CD4-positive, alpha-beta T cell treated with Interleukin-6 at 100 ng/mL for 8 hours (primary cell): ENCODE data around the gene THOC6.
A peak's percentile ranks its signal among the peaks of the same experiment; 100 is the strongest.

Experiments
- DNase-seq: peaks from one replicate; pipeline ENCODE4 v3.0.0-alpha.2; 2020; ENCODE audit warnings: mixed read lengths, low spot score

THOC6 gene

DNA sequence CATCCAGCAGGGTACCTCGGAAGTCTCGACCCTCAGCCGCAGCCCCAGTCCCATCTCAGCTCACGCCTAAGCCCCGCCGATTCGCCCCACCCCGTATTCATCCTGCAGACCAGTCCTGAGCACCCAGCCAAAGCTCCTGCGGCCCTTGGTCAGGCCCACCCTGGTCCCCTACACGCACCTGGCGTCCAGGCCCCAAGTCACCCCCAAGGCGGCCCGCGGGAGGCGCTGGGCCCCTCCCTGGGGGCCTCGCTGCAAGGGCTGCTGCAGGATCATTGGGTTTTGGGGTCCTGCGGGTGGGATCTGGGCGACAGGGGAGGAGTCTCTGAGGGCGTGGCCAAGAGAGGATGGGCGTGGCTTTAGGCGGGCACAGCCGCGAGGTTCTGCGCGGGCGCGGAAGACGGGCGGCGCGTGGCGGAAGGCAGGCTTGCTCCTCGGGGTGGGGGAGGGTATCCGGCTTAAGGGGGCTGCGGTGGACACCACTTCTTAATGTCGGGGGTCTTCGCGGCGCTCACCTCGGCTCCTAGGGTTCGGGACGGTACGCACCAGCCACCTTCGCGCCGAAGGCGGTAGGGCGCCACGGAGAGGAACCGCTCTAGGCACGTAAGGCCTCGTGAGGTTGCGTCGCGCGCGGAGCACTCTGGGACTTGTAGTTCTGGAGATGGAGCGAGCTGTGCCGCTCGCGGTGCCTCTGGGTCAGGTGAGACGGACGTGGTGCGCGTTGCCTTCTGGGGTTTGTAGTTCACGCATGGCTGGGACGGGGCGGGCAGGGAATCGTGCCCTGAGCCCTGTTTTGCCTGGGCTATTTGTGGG is at the start of gene THOC6, which contains the start of gene HCFC1R1:
TSS of gene THOC6 (plus strand) at position 367 of the 810 bp plus-strand sequence. CDS start at position 659, 292 bp downstream.
TSS of gene HCFC1R1 (minus strand) at position 274 of the 810 bp plus-strand sequence. CDS start at position 273, 1 bp downstream.
- DNase-seq: peak; percentile 95

DNA sequence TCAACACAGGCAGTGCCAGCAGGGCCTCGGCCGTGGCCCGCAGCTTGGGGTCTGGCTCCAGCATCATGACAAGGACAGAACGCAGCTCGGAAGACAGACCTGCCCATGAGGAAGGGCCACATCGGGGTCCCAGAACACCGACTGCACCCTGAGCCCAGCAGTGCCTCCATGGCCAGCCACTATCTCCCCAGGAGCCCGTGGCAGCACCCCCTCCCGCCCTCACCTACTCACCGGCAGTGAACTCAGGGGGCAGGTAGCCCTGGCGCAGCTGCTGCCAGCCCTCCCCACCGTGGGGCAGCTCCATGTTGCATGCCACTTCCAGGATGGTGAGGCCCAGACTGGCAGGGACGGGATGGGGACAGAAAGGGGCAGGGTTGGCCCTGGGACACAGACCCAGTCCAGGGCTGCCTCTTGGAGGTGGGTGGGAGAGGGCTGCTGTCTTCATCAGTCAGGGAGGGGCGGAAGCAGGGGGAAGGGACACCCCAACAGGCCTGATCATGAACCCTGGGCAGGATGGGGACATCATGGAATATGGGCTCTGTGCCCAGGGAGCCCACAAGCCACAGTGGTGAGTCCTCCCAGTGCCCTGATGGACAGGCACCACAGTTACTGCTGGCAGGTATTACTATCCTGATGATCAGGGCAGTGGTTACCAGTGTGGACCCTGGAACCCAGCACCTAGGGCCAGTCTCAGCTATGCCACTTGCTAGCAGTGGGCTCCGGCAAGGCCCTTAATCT is 49.3 kb upstream of the THOC6 start:
- no peak for DNase-seq

DNA sequence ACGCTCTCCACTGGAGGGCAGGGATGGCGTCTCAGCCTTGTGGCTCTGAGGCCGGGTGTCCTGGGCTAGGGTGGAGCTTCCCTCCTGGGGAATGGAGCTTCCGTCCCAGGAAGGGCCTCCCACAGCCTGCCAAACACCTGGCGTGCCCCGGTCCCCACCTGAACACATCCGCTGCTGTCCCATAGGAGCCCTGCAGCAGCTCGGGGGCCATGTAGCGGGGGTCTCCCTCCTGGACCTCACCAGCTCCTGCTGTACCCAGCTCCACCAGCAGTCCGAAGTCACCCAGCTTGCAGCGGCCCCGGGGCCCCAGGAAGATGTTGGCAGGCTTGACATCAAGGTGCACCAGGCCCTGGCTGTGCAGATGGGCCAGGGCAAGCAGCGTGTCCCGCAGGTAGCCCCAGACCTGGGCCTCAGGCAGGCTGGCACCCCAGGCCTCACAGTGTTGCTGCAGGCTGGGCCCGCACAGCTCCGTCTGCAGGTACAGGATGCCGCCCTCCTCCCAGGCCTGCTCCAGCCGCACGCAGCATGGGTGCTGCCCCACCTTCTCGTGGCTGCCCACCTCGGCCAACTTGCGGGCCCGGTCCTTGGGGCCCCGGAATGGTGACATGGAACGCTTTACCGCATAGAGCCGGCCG is 48.6 kb upstream of the THOC6 start:
- DNase-seq: no peak

DNA sequence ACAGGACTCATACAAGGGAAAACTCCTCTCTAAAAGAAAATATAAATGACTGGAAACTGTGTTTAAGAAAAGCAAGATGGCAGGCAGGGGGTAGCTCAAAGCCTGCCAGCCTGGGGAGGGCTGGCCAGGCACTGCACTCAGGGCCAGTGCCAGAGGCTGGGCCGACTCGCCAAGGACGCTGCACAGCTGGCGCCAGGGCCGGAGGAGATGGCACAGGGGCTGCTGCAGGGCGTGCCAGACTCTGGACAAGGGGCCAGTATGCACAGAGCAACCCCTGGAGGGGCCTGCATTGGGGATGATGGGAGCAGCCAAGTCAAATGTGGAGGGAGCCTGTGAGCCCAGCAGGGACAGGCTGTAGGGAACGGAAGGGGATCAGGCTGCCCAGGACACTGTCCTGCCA is 47.6 kb upstream of the THOC6 start:
- DNase-seq: no peak

DNA sequence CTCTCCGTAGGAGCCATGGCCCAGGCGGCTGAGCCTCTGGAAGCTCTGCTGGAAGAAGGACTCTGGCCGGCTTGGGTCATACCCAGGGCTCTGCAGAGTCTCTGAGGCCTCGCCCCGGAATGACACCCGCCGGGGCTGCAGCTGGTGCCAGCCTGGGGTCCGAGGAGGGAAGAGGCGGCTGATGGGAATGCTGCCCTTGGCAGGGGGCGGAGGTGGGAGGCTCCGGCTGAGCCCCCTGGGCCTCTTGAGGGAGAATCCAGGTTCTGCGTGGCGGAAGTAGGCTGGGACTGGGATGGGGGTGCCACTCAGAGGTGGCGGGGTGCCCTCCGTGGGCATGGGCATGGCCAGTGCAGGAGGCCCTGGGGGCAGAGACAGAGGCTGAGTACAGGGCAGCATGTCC is 47.2 kb upstream of the THOC6 start:
- DNase-seq: no peak

DNA sequence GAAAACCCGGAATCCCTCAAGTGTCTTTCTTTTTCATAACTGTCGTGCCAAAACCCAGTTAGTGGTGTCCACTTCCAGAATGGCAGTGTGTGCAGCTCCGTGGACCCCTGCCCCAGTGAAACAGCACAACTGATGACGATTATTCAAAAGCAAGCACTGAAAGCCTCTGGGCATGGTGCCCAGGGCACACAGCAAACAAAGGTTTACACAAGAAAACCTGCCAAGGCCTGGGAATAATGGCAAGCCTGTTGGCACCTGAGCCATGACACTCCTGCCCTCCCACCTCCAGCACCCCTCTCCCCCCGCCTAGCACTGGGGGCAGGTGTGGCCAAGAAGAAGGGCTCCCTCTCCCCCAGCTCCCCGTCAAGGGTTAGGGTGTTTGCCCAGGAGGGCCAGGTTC is 46.4 kb upstream of the THOC6 start:
- no peak for DNase-seq

DNA sequence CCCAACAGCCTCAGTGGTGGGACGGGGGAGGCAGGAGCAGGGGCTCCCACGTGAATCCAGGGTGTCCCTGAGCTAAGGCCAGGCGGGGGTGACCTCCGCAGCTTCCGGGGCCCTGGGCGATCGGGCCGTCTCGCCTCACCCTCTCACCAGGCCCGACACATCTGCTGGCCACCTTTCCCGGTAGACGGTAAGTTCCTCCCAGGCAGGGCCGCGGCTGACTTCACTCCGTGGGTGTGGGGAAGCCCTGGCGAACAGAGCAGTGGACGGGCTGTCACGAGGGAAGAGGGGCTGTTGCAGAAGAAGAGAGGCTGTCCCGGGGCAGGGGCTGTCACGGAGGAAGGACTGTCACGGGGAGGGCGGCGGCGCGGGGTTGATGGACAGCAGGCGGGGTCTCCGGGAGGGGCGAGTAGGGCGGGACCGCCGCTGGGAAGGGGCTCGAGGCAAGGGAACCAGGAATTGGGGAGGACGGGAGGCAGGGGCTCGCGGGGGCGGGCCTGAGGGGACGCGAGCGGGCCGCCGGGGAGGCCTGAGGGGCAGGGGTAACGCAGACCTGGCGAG is 44.1 kb upstream of the THOC6 start:
- no peak for DNase-seq

DNA sequence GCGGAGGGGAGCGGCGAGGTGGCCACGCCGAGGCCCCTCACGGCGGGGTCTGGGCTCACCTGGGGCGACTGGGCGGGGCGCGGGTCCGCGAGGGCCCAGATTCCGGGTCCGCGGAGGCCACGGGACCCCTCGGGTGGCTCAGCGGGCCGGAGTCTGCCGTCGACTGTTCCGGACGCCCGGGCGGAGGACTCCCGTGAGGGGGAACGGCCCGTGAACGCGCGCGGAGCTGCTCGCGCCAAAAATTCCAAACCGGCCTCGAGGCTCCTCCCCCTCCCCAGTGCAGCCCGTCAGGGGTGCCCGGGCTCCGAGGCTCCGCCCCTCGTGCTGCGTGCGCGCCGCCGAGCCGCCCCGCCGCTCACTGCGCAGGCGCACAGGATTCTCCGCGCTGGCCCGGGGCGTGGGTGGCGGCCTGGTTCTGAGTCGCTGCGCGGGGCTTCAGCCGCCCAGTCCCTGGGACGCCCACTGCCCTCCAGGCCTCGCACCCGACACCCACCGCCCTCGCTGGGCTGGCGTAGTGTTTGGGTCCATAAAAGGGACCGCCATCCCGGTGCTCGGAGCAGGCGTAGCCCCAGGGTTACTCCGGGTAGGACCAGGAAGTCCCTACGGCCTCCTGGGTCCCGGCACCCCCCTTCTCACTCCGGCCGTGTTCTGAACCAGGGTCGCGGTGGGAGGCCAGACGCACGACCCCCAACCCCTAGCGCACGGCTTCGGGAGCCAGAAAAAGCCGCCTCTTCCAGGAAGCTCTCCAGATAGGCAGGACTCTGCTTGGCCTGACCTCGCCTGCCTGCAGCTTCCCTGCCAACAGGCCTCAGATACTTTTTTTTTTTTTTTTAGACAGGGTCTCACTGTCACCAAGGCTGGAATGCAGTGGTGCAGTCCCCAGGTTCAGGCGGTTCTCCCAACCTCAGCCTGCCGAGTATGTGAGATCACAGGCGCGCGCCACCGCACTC is 43.3 kb upstream of the THOC6 start, which contains the start of gene PKMYT1:
TSS of gene PKMYT1 (minus strand) at position 220 of the 950 bp plus-strand sequence. CDS start 789 bp downstream, outside the sequence.
- DNase-seq: peak; percentile 91

DNA sequence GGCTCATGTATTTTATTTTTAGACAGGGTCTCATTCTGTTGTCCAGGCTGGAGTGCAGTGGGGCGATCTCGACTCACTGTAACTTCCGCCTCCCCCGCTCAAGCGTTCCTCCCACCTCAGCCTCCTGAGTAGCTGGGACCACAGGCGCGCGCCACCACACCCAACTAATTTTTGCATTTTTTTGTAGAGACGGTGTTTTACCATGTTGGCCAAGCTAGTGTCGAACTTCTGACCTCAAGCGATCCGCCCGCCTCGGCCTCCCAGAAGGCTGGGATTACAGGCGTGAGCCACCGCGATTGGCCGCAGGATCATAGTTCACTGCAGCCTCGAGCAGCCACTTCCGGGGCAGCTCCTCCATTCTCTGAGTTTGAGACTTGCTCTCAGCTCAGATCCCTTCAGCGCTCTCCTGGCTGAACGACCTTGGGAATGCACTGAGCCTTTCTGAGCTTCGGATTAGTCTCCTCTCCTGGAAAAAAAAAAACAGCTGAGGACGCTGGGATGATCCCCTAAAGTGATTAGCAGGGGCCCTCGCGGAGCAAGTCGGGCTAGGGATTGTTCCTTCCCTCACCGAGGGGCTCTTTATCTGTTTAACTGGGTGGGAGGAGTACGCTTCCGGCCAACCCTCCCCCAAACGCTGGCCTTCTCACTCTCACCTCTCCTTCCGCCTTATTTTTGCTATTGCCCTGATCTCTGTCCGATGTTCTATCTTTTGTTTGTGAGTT is 42.5 kb upstream of the THOC6 start:
- DNase-seq: no peak

DNA sequence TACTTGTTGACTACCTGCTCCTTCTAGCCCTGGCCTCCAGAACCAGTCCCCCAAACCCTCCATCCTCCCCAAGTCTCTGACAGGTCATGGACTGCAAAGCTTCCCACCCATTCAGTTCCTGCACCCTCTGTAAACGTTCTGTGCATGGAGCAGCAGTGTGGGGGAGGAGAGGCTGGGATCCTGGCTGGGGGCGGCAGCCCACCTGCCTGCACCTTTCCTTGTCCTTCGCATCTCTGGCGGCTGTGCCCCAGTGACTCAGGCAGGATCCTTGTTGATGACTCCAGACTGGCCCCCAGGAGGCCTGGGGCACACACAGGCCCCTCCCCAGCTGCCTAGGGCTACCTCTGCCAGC is 42.0 kb upstream of the THOC6 start:
- no peak for DNase-seq

DNA sequence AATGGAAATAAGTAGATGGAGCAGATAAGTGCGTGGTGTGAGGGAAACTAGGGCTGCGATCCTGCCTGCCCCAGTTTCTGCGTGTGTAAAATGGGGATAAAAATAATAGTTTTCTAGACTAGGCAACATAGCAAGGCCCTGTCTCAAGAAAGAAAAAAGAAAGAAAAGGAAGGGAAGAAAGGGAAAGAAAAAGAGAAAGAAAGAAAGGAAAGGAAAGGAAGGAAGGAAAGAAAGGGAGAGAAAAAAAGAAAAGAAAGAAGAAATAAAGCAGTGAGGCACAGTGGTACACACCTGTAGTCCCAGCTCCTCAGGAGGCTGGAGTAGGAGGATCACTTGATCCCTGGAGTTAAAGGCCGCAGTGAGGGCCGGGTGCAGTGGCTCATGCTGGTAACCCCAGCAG is 41.4 kb upstream of the THOC6 start:
- no peak for DNase-seq

DNA sequence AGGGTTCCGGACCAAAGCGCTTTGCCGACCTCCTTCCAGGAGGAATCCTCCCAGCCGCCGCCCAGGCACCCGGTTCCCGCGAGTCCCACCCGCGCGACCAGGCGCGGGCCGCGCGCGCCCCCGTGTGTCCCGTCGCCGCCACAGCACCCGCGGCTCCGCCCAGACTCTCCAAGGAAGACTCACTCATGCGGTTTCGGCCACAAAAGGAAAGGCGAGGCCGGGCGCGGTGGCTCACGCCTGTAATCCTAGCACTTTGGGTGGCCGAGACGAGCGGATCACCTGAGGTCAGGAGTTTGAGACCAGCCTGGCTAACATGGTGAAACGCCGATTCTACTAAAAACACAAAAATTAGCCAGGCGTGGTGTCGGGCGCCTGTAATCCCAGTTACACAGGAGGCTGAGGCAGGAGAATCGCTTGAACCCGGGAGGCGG is 40.1 kb upstream of the THOC6 start:
- peak; percentile 59 for DNase-seq

DNA sequence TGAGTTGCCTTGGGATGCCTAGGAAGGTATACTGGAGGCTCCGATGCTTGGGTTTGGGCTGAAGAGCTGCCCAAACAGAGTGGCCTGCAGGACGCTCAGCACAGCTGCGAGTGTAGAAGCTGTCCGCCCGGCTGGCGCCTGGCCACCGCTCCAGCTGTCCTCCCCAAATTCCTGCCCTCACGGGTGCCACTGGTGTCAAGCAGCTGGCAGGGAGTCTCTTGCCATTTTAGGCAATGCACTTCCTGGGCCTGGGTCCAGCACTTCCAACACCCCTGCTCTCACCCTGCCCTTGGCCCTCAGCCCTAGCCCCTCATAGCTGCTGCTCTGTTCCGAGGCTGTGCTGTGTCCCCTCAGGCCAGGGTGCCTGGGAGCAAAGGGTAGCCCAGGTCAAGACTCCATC is 38.4 kb upstream of the THOC6 start:
- DNase-seq: no peak

DNA sequence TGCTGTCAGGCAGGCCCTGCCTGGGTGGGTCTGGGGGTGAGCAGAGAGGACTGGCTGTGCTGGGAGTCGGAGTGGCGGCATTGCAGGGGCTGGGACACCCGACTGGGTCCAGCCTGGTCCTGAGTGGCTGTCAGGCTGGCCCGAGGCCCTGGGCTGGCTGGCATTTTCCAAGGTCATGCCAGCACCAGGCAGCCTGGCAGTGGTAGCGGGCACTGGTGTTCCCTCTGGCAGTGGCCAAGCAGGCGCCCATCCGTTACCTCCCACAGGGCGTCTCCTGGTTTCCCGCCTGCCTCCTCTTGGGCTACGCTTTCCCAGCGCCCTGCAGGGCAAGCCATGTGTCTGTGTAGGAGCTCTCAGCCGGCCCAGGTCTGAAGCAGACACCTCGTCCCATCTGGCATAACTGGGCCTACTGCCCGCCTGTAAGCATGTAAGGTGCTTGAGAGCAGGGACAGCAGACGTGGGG is 37.9 kb upstream of the THOC6 start:
- no peak for DNase-seq

DNA sequence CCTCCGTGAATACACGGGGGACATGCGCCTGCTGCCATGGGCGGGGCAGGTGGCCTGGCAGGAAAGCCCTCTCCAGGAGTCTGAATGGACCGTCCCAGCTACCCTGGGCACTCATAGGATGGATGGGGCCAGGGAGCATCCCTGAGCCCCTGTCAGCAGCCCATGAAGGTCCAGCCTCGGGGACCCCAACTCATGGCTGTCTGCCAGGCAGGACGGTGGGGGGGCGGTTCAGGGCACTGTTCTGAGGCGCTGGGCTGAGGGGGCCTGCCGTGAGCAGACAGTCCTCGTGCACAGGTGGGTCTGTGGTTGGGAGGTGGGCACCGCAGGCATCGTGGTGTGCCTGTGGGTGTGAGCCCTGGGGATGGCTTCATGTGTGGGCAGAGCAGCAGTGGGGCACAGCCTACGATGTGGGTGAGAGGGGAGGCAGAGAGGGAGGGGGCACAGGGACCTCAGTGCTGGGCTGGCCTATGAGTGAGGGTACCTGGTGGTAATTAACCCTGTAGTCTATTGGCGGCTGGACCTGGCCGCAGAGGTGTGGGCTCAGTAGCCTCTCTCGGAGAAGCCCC is 37.1 kb upstream of the THOC6 start:
- no peak for DNase-seq

DNA sequence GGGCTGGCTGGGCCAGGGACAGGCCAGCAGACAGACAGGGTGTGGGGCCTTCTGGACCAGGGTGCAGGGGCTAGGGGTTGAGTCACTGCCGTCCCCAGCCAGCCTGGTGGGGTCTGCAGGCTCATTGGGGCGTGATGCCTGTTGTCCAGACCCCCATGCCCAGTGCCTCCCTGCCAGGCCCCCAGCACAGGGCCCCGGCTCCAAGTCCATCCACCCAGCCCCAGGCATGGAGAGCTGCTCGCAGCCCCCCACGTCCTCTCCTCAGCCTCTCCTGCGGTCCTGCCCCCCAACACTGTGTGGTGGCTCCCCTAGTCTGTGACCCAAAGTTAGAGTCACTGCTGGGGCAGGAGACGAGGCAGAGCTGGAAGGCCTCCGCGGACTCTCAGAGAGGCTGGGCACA is 36.5 kb upstream of the THOC6 start:
- no peak for DNase-seq

DNA sequence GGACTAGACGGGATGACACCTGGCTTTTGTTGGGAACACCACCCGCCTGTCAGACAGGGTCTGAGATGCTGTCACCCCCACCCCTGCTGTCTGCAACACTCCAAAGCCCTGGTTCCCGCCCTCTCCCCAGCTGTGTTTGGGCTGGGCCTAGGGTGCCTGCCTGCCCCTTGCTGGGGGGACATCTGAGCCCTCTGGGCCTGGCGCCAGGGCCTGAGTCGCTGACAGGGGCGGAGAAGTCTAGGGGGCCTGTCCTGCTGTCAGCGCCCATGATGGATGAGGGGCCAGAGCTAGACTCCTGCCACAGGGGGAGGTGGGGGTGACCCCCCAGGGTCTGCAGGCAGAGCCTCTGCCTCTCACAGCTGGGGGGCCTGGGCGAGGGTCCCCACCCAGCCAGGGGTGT is 36.0 kb upstream of the THOC6 start:
- DNase-seq: no peak

DNA sequence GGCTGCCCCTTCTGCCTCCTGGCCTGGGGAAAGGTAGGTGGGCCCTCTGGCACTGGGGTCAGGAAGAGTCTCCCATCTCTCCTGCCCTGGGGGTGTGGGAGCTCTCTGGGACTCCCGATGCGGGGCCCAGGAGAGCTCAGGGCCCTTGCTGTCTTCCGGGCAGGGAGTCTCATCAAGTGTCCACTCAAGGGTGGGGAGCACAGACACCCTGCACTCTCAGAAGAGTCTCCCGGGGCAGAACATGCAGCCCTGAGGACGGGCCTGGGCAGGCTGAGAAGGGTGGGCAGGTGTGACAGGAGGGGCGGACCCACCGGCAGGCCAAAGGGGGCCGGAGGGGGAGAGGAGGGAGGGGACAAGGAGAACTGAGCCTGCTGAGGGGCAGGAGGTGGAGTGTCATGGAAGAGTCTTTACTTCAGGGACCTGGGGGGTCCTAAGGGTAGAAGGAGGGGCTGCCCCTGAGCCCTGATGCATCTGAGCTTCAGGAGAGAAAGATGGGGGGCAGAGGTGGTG is 35.2 kb upstream of the THOC6 start:
- no peak for DNase-seq

DNA sequence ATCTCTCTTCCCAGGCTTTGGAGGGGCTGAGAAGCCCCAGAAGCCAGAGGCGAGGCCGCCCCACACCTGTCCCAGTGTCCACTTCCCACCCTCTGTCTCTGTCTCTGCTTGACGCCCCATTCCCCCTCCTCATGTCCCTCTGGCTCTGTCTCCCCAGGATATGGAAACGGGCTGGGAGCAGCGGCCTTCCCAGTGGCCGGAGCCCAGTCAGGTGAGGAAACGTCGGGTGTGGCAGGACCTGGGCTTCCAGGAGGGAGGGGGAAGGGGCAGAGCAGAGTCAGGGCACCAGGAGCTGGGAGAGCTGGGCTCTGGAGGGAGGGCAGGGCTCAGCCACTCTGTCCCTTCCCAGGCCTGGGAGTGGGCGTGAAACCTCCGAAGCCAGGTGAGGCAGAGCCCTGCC is 32.9 kb upstream of the THOC6 start:
- DNase-seq: no peak
